Mucosa of descending colon (tissue), 3 donors: Measurements from ENCODE around the gene ZEB2. TPM values are rescaled to one million over a fixed set of nuclear protein-coding genes. Genes with fewer than 3 reads are reported as not detected.
A peak's percentile ranks its signal among the peaks of the same experiment; 100 is the strongest.

Source experiments
- ATAC-seq: fragments of 200-7000 bp; cut with Tn5 transposase; one replicate; pipeline ENCODE4 v1.9.1; 2020; ENCODE audit warnings: mild to moderate bottlenecking, moderate library complexity
- DNase-seq, 3 donors: peaks; one replicate each; pipeline ENCODE4 v3.0.0-alpha.2; 2020
- H3K36me3 ChIP-seq: fragments of 200-600 bp; one replicate; pipeline ENCODE4 v1.8.0; 2021; ENCODE audit warnings: low read depth, mild to moderate bottlenecking
- H3K4me1 ChIP-seq: fragments of 200-600 bp; one replicate; pipeline ENCODE4 v1.8.0; 2021; ENCODE audit warnings: low read depth, mild to moderate bottlenecking
- H3K4me3 ChIP-seq: fragments of 200-600 bp; one replicate; pipeline ENCODE4 v1.8.0; 2021; ENCODE audit warnings: mild to moderate bottlenecking
- H3K9me3 ChIP-seq: fragments of 200-600 bp; one replicate; pipeline ENCODE4 v1.8.0; 2021; ENCODE audit warnings: mild to moderate bottlenecking
- CTCF ChIP-seq: fragments of 200-600 bp; IDR thresholded peaks from one replicate; pipeline ENCODE4 v1.8.0; 2022; ENCODE audit warnings: antibody characterized with exemption, mild to moderate bottlenecking
- intact Hi-C, 2 donors: fragments of 100-400 bp; cut with DNase I in 1 of 2; cut with micrococcal nuclease in 1 of 2; formaldehyde crosslinking; loops; one replicate each; pipeline versions ENCODE4 v1.11.0 to v1.11.1; 2022; cut with DNase I, micrococcal nuclease
- total RNA-seq, 3 donors: library from RNA; stranded (reverse); fragmentation: NEBNext Ultra II Directional in 2 of 3; extraction: Animal tissue kit (Norgen Biotek cat#: 25700) in 2 of 3; gene quantifications; one replicate each; pipeline versions ENCODE4 v1.2.1 to v1.2.4, GENCODE V29; 2021 to 2023
- donor health status: DM: no; HTN: no; CAD: no; lungs with moderate emphysema.
- donor health status: DM: no; HTN: no; CAD: no.
- donor health status: DM: no; HTN: yes; CAD: no.

The ZEB2 gene
- total RNA-seq, 3 donors from 2014 or later, result 19.0 to 80.1 (median 48.6) TPM

GRCh38 chr2:144512470-144512869 lies 7.4 kb downstream of the ZEB2 start:
- no peaks in the 10 kb centered on the region for H3K4me1 ChIP-seq
- no peaks in the 10 kb centered on the region for H3K36me3 ChIP-seq
- no peak for TF ChIP-seq CTCF
- H3K4me3 ChIP-seq, result no peak overlapping the region
- intact Hi-C loops, result no loop called here
- no peaks in the 10 kb centered on the region for H3K9me3 ChIP-seq
- DNase-seq (no peak), ATAC-seq (no peak)

GRCh38 chr2:144511937-144512336 lies 8.0 kb downstream of the ZEB2 start:
- intact Hi-C loops, result no loop called here
- DNase-seq, result no peak
- Histone ChIP-seq H3K4me3 (no peak overlapping the region), H3K36me3 (no peaks in the 10 kb centered on the region), H3K4me1 (no peaks in the 10 kb centered on the region), H3K9me3 (no peaks in the 10 kb centered on the region)
- no peak for TF ChIP-seq CTCF
- no peak for ATAC-seq

- no peak for ATAC-seq
- Histone ChIP-seq H3K9me3 (no peaks in the 10 kb centered on the region), H3K4me1 (no peaks in the 10 kb centered on the region), H3K36me3 (no peaks in the 10 kb centered on the region), H3K4me3 (no peak overlapping the region)
- no peak for TF ChIP-seq CTCF
- intact Hi-C loops, result no loop called here
- DNase-seq, result no peak
These were observed 8.6 kb downstream of the ZEB2 start for GRCh38 chr2:144511226-144511810.

GRCh38 chr2:144510294-144510991 lies 9.5 kb downstream of the ZEB2 start:
- no peak for TF ChIP-seq CTCF
- H3K4me3 ChIP-seq, result no peak overlapping the region
- H3K4me1 ChIP-seq, result no peaks in the 10 kb centered on the region
- intact Hi-C loops, result no loop called here
- DNase-seq (no peak), ATAC-seq (peak; percentile 51)
- H3K36me3 ChIP-seq, result no peaks in the 10 kb centered on the region
- H3K9me3 ChIP-seq, result no peaks in the 10 kb centered on the region

GRCh38 chr2:144509879-144510221 lies 10.1 kb downstream of the ZEB2 start:
- no peaks in the 10 kb centered on the region for H3K4me1 ChIP-seq
- DNase-seq (no peak), ATAC-seq (no peak)
- H3K9me3 ChIP-seq, result no peaks in the 10 kb centered on the region
- no peak for TF ChIP-seq CTCF
- no peaks in the 10 kb centered on the region for H3K36me3 ChIP-seq
- intact Hi-C loops, result no loop called here
- H3K4me3 ChIP-seq, result no peak overlapping the region
